Middle frontal gyrus (tissue), 1 donor: Measurements from ENCODE around the gene XYLB.

Experiments
- DNase-seq: peaks from one replicate; pipeline ENCODE4 v3.0.0-alpha.2; 2015; ENCODE audit warnings: low spot score; ENCODE audit errors: extremely low spot score

XYLB gene

DNA sequence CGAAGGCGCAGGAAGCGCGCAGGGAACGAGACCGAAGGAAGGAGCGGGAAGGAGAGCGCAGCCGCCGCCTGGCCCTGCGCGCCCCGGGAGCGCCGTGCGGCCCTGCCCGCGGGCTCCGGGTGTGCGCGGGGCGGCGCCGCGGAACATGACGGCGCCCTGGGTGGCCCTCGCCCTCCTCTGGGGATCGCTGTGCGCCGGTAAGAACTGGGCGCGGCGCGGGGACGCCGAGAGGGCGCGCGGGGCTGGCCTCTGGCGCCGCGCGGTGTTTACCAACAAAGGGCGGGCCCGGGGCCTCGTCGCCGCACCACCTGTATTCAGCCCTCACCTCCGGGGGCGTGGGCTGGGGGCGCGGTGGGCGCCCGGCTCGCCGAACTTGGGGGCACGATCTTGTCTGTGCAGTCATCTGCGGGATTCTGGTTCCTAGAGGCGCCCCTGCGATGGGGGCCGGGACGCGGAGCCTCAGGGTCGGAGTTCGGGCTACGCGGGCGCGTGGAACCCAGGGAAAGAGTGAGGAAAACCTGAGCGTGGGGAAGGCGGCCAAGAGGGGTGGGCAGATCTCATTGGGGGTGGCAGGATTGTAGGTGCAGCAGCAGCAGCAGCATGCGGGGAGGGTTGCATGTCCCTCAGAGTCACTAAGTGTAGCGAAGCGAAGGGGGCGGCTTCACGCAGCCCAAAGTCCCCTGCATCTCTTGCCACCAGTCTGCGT lies 107.7 kb downstream of the XYLB start:
- no peak for DNase-seq

DNA sequence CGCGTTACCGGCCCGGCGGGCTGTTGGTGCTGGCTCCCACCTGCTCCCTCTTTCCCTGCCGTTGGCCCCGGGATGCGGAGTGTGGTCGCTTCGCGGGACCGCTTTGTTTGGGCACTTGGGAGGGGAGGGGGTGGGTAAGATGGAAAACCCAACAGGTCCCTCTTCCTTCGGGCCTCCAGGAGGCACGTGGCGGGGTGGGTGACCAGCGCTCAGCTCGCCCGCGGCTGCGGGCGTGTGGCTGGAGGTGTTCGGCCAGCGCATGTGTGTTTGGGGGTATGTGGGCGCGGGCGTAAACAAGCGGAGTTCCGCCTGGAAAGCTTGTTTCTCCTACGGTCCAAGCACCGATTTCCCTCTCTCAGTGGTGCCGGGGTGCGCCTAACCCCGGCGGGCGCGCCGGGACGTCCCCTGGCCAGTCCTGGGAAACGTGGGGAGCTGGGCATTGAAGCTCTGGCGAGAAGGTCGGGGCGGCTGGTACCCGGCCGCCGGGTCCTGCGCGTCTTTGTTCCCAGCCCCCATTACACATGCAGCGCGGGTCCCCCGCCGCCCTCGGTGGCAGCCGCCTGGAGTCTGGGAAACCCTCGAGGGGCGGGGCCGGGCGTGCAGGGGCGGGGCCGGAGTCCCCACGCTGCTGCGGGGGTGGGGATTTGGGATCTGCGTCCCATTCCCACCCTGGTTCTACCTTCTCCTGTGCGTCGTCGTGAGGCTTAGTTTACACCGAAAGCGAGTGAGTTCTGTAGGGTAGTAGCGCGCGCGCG lies 108.5 kb downstream of the XYLB start:
- DNase-seq: no peak

DNA sequence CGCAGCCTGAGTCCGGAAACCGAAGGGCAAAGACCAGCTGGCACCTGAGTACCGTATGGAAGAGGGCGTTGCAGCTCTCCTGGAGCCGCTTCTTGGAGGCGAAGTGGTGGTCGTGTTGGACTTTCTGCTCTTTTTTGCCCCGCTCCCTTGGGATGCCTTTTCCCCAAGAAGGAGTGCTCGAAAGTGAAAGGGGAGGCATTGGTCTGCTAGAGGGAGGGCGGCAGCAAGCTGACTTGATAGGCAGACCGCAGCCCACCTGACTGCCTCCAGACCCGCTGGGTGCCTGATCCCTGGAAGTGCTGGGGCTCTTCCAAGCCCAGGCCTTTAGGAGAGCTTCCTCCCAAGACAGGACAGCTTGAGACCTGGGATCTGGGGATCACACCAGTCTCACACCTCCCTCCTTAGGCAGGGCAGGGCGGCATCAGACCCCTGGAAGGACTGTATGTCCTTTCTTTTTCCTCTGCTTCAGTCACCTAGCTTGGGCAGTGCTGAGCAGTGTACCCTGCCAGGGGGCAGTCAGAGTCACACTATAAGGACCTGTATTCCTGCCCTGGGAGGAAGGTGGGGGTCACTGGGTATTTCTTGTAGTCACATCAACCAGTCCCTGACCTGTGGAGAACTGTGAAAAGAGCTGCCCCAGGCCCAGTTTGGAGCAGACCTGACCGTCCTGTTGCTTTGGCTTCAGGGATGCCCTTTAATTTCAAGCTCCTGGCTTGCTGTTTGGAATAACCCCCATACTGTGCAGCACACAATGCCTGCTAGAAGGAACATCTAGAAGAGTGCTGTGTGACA lies 109.2 kb downstream of the XYLB start:
- DNase-seq: no peak

DNA sequence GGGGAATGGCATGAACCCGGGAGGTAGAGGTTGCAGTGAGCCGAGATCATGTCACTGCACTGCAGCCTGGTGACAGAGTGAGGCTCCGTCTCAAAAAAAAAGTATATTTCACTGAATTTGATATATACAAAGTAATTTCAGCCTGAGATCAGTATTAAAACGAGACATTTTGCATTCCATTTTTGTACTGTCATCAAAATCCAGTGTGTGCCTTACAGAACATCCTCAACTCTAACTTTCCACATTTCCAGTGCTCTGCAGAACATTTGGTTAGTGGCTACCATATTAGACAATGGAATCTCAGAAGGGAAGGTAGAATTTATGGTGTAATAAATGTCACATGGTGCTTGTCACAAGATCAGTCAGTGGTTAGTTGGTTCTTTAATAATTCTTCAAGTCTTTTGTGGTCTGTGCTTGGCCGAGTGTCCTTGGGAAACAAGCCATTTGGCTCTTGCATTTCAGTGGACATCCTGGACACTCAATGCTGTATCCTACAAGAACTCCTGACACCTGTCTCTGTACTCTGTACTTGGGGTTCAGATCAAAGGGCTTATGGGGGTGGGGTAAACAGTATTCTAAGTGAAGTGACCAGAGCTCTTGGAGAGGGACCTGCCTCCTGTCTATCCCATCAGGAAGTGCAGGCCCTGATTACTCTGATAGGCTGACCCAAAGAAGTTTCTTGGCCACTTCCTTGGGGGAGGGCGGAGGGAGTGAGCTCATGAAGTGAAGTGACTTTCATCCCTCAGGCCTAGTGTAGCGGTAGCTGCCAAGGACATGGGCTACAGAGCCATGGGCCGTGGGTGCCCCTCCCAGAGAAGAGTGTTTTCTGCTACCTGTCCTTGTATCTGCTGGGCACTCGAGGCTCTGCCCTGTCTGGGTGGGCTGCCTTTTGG lies 110.8 kb downstream of the XYLB start:
- DNase-seq: no peak

DNA sequence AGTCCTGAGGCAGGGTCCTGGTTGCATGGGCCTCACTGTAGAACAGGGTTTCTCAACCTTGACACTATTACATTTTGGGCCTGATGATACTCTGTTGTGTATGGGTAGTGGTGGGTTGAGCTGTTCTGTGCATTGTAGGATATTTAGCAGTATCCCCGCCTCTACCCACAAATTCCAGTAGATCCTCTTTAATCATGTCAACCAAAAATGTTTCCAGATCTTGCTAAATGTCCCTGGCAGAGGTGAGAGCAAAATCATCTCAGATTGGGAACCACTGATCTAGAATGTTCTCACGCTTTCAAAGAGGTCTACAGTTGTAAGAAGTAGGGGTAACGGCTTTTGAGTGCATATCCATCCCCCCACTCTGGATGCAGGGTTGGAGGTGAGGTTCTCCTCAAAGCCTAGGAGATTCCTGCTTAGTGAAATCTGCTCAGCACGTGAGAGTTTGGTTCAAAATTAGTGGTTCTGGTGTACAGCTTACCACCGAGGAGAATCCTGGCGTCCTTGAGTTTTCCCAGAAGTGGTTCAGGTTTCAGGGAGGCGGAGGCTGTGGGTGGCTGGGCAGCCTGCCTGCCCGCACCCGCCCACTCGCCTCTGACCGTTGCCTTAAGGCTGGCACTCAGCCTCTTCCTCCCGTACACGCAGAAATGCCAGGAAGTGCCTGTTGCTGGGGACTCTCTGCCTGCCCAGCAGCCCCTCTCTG lies 112.4 kb downstream of the XYLB start:
- no peak for DNase-seq

DNA sequence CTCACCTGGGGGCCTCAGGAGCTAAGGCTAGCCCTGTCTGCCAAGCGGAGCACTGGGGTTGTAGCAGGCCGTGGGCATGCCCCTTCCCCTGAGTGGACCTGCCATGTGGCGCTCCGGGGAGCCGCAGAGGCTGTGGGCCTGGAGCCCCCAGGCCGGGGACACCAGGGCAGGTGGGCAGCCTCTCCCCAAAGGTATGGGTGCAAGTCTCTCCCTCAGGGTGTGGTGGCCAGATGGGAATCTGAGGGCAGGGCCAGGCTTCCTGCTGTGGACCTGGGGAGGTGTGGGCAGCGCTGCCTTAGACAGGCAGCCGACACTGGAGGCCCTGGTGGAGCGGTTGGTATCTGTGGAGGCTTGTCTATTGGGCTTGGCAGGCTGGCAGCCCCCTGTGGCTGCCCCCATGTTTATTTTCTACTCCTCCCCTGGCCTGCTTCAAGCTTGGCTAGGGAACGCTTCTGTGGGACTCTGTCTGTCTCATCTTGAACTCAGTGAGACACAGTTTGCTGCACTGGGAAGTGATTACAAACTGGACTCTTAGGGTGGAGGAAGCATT lies 113.0 kb downstream of the XYLB start:
- no peak for DNase-seq

DNA sequence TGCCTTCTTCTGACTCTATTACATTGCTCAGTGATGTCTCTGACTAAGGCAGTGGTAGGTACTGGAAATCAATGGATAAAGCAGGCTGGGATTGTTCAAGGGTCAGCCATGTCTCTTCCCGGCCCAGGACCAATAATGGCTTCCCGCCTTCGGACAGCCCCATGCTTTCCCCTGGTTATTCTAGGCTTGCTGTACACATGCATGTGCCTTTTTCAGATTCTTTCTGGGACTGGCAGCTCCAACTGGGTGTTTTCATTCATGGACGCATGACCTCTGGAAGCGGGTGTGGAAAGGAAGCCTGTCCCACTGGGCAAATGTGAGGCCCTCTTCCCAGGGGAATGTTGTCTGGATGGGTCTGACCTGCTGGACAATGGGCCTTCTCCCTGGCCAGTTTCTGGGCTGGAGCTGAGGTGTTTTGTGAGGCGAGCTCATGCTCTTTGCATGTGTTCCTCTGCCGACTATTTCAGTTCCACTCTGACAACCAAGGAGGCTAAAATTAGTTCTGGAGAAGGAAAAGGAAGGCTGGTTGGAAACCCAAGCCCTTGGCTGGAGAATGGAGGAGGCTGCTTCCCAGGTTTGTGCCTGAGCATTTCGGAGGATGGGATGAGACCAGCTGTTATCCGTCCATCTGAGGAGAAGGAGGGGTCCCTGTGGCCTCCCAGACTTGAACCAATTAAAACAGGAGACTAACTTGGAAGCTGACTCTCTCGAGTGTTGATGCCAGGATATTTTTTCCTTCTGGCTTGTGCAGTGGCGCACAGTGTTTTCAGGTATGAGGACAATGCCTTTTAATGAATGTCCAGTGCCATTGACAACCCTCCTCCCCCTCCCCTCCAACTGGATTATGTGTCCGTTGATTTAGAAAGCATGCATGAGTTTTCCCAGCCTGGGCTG lies 114.0 kb downstream of the XYLB start:
- no peak for DNase-seq
